Myocyte (in vitro differentiated cells): ENCODE data around the gene GALP. TPM values are rescaled to one million over a fixed set of nuclear protein-coding genes. Genes with fewer than 3 reads are reported as not detected.
"Not testable (repeated sequence)": the region's sequence is repeated elsewhere in the genome, so short reads cannot be mapped to it uniquely, and the experiment has no call there.

Experiments used
- DNase-seq: peaks from one replicate; pipeline ENCODE4 v3.0.0-alpha.2; 2012; ENCODE audit warnings: low read depth
- total RNA-seq: library from RNA; depleted of rRNA; stranded (reverse); fragments of >200 nt; gene quantifications from 2 replicates; pipeline ENCODE4 v1.2.3, GENCODE V29; 2014

Gene GALP
- total RNA-seq, 1 donor from 2014 or later: not detected

GRCh38 chr19:56177564-56178243 is 1.9 kb downstream of the GALP start:
- no peak for DNase-seq

GRCh38 chr19:56189785-56190184 is 14.0 kb downstream of the GALP start:
- no peak for DNase-seq

- DNase-seq: no peak
These were observed 15.3 kb downstream of the GALP start for GRCh38 chr19:56191115-56191514.

GRCh38 chr19:56191711-56192110 is 15.9 kb downstream of the GALP start:
- DNase-seq: no peak

- DNase-seq: no peak
These were observed 18.3 kb downstream of the GALP start for GRCh38 chr19:56193981-56194640.

GRCh38 chr19:56197646-56198045 is 21.8 kb downstream of the GALP start, which contains the start of gene ZSCAN5B:
Gene ZSCAN5B, minus strand, starts transcription at chr19:56197783. Its CDS starts 4,731 bp downstream, at chr19:56193052.
- not testable (repeated sequence) for DNase-seq

GRCh38 chr19:56199687-56200086 is 23.9 kb downstream of the GALP start:
- no peak for DNase-seq

GRCh38 chr19:56201973-56202372 is 26.2 kb downstream of the GALP start, which contains the start of gene ZSCAN5C:
Gene ZSCAN5C, plus strand, starts transcription at chr19:56202273. Its CDS starts 3,641 bp downstream, at chr19:56205914.
- no peak for DNase-seq

GRCh38 chr19:56207581-56207980 is 31.8 kb downstream of the GALP start:
- not testable (repeated sequence) for DNase-seq

- DNase-seq: no peak
These were observed 33.3 kb downstream of the GALP start for GRCh38 chr19:56209091-56209490.

GRCh38 chr19:56210036-56210435 is 34.2 kb downstream of the GALP start:
- DNase-seq: not testable (repeated sequence)

GRCh38 chr19:56211718-56212117 is 35.9 kb downstream of the GALP start:
- DNase-seq: no peak

- no peak for DNase-seq
These were observed 41.5 kb downstream of the GALP start for GRCh38 chr19:56217039-56217949.

GRCh38 chr19:56218961-56219360 is 43.2 kb downstream of the GALP start:
- no peak for DNase-seq

GRCh38 chr19:56221442-56221841 is 45.6 kb downstream of the GALP start:
- not testable (repeated sequence) for DNase-seq

- no peak for DNase-seq
These were observed 46.0 kb downstream of the GALP start for GRCh38 chr19:56221851-56222250.

- DNase-seq: no peak
These were observed 47.1 kb downstream of the GALP start for GRCh38 chr19:56222901-56223300.

- DNase-seq: no peak
These were observed 47.7 kb downstream of the GALP start for GRCh38 chr19:56223481-56223880.
